ENCODE measurements around the gene PDE1A. TPM values are rescaled to one million over a fixed set of nuclear protein-coding genes. Genes with fewer than 3 reads are reported as not detected.

Gene PDE1A
- polyA plus RNA-seq, 2 of the 4 experiments (the other 2 are of a cell fraction), result 0.28 to 3.2 TPM

DNA sequence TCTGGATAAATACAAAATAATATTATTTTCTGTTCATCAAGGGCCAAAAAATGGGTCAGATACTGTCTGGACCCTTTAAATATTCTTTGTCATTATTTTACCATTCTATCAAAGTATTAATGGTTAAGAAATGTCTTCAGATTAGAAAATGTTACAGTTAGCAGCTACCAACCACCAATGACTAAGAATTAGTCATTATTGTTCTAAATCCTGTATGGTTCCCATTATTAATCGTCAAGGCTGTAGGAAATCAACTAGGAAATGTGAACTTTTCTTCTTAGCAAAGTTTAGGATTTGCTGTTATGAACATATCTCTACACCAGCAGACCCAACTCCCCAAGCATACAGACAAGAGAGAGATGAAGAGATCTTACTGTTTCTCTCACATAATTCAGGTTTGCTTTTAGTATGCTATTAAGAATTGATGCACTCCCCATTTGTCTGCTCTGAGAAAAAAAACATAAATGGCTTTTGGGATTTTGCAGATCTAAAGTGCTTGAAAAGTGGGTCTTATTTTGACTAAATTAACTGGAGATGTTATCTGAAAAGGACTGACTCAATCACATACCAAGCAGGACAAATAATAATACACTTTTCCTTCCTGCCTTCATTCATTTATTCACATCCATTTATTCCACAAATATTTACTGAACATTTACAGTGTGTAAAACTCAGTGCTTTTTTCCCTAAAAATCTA is 293.5 kb downstream of the PDE1A start:
- no peak for TF ChIP-seq HOXB5 (CRISPR knock-in tag; IDR thresholded peaks at IDR 0.05)
- ChIA-PET CTCF (interaction anchor here (1.9 kb wide), 1 partner anchor 391 kb away, joined by 5 read pairs; no protein-coding TSS in a partner anchor), POLR2A (no interaction called here)
- DNase-seq (ENCODE audit: low read depth in 1 of 2, low spot score in 1 of 2) (no peak), FAIRE-seq (no peak), ATAC-seq (no peak)
- no peaks in the 10 kb centered on the region for H3K9me3 ChIP-seq
- 7% methylated on average over 1 of the region's 1 CpG for WGBS (ENCODE audit: missing lambda C conversion rate)
- H3K4me1 ChIP-seq, result no peaks in the 10 kb centered on the region
- no peak overlapping the region for H3K4me3 ChIP-seq
- H3K27ac ChIP-seq, result no peak overlapping the region
- no peak overlapping the region for H3K4me2 ChIP-seq

- no peak overlapping the region for H3K4me3 ChIP-seq
- ChIA-PET CTCF (interaction anchor here (1.9 kb wide), 1 partner anchor 390 kb away, joined by 5 read pairs; no protein-coding TSS in a partner anchor), POLR2A (no interaction called here)
- TF ChIP-seq RAD21 (conservative IDR thresholded peaks at IDR 0.05 in 1 of 2, IDR thresholded peaks at IDR 0.05 in 1 of 2) (peak in 1 of 2 experiments; percentile 39; a peak in 2 of 5 replicates), ATOH8 (CRISPR knock-in tag; IDR thresholded peaks at IDR 0.05; ENCODE audit: low read depth) (no peak)
- FAIRE-seq (no peak), ATAC-seq (no peak), DNase-seq (ENCODE audit: low read depth in 1 of 2, low spot score in 1 of 2) (no peak)
- no peak overlapping the region for H3K27ac ChIP-seq
- H3K9me3 ChIP-seq, result no peaks in the 10 kb centered on the region
- no peaks in the 10 kb centered on the region for H3K4me1 ChIP-seq
- no peak overlapping the region for H3K4me2 ChIP-seq
Measured at GRCh38 chr2:182132605-182133004, 294.2 kb downstream of the PDE1A start.

- H3K27ac ChIP-seq, result no peak overlapping the region
- FAIRE-seq (no peak), DNase-seq (ENCODE audit: low read depth in 1 of 2, low spot score in 1 of 2) (no peak), ATAC-seq (no peak)
- TF ChIP-seq, protein P1, sequence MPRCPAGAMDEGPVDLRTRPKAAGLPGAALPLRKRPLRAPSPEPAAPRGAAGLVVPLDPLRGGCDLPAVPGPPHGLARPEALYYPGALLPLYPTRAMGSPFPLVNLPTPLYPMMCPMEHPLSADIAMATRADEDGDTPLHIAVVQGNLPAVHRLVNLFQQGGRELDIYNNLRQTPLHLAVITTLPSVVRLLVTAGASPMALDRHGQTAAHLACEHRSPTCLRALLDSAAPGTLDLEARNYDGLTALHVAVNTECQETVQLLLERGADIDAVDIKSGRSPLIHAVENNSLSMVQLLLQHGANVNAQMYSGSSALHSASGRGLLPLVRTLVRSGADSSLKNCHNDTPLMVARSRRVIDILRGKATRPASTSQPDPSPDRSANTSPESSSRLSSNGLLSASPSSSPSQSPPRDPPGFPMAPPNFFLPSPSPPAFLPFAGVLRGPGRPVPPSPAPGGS (IDR thresholded peaks at IDR 0.05), result no peak
- TF ChIP-seq ZFP36 (IDR thresholded peaks at IDR 0.05; ENCODE audit: borderline replicate concordance, partially characterized antibody) (no peak), MAZ (IDR thresholded peaks at IDR 0.05; ENCODE audit: borderline replicate concordance, low read depth, low read length) (no peak), JUNB (IDR thresholded peaks at IDR 0.05) (no peak), KDM5A (IDR thresholded peaks at IDR 0.05) (no peak), NPAS2 (CRISPR knock-in tag; IDR thresholded peaks at IDR 0.05; ENCODE audit: borderline replicate concordance) (no peak), SMC3 (IDR thresholded peaks at IDR 0.05) (no peak), HEYL (CRISPR knock-in tag; IDR thresholded peaks at IDR 0.05) (no peak), SREBF2 (IDR thresholded peaks at IDR 0.05) (no peak), BHLHE40 (IDR thresholded peaks at IDR 0.05; ENCODE audit: low read depth, low read length) (no peak), RNF2 (IDR thresholded peaks at IDR 0.05; ENCODE audit: borderline replicate concordance, low read depth) (no peak), HOXB5 (CRISPR knock-in tag; IDR thresholded peaks at IDR 0.05) (no peak), NFE2L2 (conservative IDR thresholded peaks at IDR 0.05; ENCODE audit: low read length) (no peak)
- TF ChIP-seq, protein P2, sequence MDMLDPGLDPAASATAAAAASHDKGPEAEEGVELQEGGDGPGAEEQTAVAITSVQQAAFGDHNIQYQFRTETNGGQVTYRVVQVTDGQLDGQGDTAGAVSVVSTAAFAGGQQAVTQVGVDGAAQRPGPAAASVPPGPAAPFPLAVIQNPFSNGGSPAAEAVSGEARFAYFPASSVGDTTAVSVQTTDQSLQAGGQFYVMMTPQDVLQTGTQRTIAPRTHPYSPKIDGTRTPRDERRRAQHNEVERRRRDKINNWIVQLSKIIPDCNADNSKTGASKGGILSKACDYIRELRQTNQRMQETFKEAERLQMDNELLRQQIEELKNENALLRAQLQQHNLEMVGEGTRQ (IDR thresholded peaks at IDR 0.05), result no peak
- WGBS (ENCODE audit: missing lambda C conversion rate), result 21% methylated on average over 3 of the region's 3 CpGs
- CTCF ChIA-PET, result no interaction called here
- no peak overlapping the region for H3K4me2 ChIP-seq
- no peak overlapping the region for H3K4me3 ChIP-seq
- no peaks in the 10 kb centered on the region for H3K4me1 ChIP-seq
- H3K9me3 ChIP-seq, result no peaks in the 10 kb centered on the region
- POLR2A ChIA-PET, result no interaction called here
Measured at GRCh38 chr2:182128821-182129707, 297.8 kb downstream of the PDE1A start.

Measured in A549 (cell line).